HG03520 (cell line): ENCODE measurements around the gene MARK4.
"Not testable (repeated sequence)": the region's sequence is repeated elsewhere in the genome, so short reads cannot be mapped to it uniquely, and the experiment has no call there.

ENCODE experiments used
- ATAC-seq: cut with Tn5 transposase; IDR thresholded peaks from one replicate; pipeline ENCODE4 v1.9.1; 2021; ENCODE audit warnings: mild to moderate bottlenecking, moderate library complexity; ENCODE audit not compliant: unreplicated experiment

Gene MARK4

GRCh38 chr19:45304141-45304926 is 53.3 kb downstream of the MARK4 start:
- no peak for ATAC-seq

DNA sequence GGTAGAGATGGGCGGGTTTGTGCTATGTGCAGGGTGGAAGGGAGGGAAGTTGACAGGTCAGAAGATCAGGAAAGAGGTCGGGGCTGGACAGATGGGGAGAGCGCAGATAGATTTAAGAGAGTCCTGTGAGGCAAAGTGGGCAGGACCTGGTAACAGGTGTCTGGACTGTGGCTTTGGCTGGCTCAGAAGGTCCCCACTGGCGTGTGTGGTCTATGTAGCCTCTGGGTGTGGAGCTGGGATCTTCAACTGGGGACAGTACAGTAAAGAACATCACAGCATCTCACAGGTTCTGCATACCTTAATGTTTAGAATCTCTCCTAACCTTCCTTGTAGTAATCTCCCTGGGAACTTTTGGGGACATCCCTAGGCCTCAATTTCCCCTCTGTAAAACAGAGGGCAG is 53.9 kb downstream of the MARK4 start:
- ATAC-seq: no peak

GRCh38 chr19:45305421-45305820 is 54.4 kb downstream of the MARK4 start:
- no peak for ATAC-seq

DNA sequence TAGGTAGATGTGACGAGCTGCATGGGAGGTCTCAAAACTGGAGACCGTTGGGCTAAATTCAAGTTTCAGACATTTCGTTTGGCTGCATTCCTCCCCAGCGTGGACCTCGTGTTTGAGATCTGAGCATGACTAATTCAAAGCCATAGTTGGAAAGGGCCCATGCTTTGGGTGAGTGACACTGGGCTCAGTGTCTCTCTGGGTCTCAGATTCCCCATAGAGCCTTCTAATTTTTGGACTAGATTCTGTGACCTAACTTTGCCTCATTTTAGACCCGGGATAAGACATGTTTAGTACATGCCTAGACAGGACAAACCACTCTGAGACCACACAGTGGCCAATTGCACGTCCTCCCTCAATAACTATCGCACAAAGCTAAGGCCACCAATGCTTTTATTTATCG is 55.0 kb downstream of the MARK4 start:
- ATAC-seq: no peak

- no peak for ATAC-seq
Measured at GRCh38 chr19:45306518-45307027, 55.5 kb downstream of the MARK4 start.

DNA sequence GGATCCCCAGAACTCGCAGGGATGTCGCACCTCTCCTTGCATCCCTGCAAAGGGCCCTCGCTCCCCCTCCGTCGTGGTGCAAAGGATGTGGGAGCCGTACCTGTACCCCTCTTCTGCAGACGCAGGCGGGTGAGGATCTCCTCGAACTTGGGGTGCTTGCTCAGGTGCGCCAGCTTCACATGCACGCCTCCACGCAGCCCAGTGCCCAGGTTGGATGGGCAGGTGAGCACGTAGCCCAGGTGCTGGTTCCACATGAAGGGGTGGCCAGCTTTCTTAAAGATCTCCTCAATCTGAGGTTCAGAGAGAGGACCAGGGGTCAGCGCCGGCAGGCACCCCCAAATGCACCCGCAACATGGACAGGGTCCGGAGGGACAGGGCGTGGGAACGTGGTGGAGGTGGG is 56.3 kb downstream of the MARK4 start:
- no peak for ATAC-seq

DNA sequence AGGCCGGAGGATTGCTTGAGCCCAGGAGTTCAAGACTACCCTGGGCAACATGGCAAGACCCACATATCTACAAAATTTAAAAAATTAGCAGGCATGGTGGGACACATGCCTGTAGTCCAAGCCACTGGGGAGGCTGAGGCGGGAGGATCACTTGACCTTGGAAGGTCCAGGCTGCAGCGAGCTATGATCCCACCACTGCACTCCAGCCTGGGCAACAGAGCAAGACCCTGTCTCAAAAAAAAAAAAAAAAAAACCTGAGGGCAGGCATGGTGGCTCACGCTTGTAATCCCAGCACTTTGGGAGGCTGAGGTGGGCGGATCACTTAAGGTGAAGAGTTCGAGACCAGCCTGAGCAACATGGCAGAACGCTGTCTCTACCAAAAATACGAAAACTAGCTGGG is 58.3 kb downstream of the MARK4 start:
- ATAC-seq: not testable (repeated sequence)

DNA sequence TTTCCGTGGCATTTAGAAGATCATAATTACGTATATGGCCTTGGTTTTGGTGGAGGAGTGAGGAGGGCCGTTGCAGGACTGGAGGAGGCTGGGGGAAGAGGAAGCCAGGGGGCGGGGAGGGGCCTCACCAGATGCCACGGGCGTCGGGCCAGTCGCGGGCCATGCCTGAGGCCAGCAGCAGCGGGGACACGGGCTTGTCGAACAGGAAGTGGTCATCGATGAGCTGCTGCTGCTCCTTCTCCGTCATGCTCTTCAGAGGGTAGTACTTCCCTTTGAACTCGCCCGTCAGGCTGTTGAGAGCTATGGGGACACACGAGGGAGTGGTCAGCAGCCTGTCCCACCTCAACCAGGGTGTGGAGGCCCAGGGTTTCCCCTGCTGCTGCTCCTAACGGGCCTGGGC is 60.5 kb downstream of the MARK4 start:
- no peak for ATAC-seq

DNA sequence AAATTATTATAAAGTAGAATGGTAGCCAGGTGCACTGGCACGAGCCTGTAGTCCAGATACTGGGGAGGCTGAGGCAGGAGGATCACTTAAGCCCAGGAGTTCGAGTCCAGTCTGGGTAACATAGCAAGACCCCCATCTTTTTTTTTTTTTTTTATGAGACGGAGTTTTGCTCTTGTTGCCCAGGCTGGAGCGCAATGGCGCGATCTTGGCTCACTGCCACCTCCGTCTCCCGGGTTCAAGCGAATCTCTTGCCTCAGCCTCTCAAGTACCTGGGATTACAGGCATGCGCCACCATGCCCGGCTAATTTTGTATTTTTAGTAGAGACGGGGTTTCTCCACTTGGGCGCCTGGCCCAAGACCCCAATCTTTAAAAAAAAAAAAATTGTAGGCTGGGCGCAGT is 61.2 kb downstream of the MARK4 start:
- ATAC-seq: not testable (repeated sequence)

DNA sequence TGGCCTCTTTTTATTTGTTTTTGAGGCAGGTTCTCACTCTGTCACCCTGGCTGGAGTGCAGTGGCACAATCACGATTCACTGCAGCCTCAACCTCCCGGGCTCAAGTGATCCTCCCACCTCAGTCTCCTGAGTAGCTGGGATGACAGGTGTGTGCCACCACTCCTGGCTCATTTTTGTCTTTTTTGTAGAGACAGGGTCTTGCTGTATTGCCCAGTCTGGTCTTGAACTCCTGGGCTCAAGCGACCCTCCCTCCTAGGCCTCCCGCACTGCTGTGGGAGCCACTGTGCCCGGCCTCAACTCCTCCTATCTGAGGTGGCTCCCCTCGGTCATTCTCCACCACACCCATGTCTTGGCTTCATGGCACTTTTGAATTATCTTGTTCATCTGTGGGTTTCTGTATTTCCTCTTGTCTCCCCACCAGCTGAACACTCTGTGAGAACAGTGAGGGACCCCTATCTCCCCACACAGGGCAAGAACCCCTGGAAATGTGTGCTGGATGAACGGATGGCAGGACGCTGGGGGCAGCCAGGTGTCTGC is 63.7 kb downstream of the MARK4 start:
- no peak for ATAC-seq

DNA sequence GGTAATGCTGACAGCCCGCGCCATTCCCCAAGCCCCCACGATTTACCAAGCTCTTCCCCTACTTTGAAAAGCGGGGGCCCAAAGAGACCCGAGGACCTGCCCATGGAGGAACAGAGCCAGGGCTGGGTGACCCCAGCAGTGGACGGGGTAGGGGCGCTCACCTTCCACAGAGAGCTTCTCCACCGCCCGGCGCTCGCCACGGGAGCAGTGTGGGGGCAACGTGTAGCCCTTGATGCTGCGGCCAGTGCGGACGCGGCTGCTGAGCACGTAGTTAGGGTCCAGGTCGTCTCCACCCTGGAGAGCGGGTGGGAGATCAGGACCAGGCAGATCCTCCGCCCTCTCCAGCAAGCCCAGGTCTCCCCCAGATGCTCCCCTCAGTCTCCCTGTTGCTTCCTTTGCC is 64.2 kb downstream of the MARK4 start:
- no peak for ATAC-seq

- ATAC-seq: no peak
Measured at GRCh38 chr19:45320997-45321775, 70.1 kb downstream of the MARK4 start.

GRCh38 chr19:45321848-45322247 is 70.8 kb downstream of the MARK4 start:
- no peak for ATAC-seq

GRCh38 chr19:45322311-45322710 is 71.2 kb downstream of the MARK4 start:
- no peak for ATAC-seq

- no peak for ATAC-seq
Measured at GRCh38 chr19:45322744-45323281, 71.7 kb downstream of the MARK4 start, which contains the start of gene CKM. TSS of gene CKM (minus strand) at chr19:45322875. CDS start at chr19:45319713, 3,162 bp downstream.

DNA sequence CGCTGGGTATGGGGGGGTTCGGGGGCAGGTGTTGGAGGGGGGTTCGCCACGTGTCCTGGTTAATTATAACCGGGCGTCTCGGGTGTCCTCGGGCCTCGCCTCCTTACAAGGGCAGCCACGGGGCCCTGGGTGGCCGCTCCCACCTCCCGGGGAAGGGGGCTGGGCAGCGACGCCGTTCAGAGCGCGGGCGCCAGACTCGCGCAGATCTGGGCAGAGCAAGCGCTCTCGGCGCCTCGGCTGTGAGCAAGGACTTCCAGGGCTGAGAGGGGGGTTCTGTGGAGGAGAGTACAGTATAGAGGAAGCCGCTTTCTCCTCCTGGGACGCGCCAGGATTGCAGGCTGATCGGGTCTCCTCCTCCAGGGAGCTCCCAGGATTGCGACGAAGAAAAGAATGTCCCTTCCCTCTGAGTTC is 72.6 kb downstream of the MARK4 start:
- ATAC-seq: no peak

DNA sequence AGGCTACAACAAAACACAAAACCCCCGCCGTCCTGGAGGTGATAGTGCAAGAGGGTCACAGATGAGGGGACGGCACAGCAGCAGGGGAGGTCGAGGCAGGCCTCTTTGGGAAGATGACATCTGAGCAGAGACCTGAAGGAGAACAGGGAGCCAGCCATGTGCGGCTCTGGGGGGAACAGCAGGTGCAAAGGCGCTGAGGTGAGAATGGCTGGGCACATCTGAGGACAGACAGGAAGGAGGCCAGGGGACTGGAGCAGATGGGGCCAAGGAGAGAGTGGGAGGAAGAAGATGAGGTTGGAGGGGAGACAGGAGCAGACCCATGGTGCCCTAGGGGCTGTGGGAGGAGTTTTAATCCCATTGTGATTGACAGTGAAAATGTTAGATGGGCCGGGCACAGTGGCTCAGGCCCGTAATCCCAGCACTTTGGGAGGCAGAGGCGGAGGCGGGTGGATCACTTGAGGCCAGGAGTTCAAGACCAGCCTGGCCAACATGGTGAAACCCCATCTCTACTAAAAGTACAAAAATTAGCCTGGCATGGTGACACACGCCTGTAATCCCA is 73.4 kb downstream of the MARK4 start:
- ATAC-seq: no peak

GRCh38 chr19:45327404-45328143 is 76.5 kb downstream of the MARK4 start:
- ATAC-seq: no peak

DNA sequence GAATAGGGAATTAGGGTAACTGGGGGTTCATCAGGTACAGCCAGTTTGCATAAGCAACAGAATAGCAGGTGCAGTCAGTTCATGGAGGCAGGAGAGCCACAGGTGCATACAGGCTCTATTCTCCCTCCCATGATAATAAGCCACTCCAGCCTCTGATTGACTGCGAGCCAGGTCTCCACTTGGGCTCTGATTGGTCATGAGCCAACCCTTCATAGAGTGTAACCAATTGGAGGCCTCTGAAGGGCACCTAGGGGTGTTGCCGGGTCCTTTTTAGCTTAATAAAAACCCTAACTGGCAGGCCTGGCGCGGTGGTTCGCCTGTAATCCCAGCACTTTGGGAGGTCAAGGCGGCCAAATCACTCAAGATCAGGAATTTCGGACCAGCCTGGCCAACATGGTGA is 80.3 kb downstream of the MARK4 start:
- no peak for ATAC-seq

GRCh38 chr19:45333609-45334303 is 82.7 kb downstream of the MARK4 start:
- no peak for ATAC-seq
